HG03520 (cell line): ENCODE results near the gene RASGRF1.

Experiments
- ATAC-seq: cut with Tn5 transposase; IDR thresholded peaks from one replicate; pipeline ENCODE4 v1.9.1; 2021; ENCODE audit warnings: mild to moderate bottlenecking, moderate library complexity; ENCODE audit not compliant: unreplicated experiment

The RASGRF1 gene

DNA sequence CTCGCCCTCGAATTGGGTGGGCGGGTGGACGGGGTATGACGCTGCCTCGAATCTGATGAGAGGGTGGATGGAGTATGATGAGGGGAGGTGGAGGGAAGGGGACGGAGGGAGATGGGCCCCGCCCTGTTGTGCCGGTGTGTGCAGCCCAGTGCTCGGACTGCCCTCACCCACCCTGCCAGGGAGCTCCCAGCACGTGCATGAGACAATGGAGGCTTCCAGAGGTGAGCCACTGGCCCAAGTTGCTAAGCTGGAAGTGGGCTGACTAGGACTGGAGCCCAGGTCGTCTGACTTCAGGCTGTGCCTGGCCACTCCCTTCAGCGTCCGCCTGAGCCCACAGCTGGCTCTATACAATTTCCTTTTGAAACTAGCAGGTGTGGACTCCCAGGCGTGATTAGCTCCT, 98.7 kb downstream of the RASGRF1 start:
- ATAC-seq = no peak

DNA sequence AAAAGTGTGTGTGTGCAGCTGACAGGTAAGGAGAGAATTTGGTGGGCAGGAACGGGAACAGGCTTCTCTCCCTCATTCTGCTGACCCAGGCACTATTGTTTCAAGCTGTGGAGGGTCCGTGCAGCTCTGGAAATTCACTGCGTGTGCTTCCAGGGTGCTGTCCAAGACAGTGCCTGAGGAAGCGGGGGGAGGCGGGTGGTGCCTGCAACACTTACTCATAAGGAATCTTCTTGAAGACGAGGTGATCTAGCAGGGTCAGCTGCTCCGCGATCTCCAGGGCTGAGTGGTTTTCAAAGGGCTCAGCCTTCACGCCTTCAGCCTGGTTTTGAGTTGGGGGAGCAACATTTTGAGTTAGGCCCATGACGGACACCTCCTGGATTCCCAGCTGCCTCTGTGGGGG, 99.1 kb downstream of the RASGRF1 start:
- no peak for ATAC-seq

GRCh38 chr15:78990278-78990677, 100.3 kb downstream of the RASGRF1 start:
- ATAC-seq = no peak

GRCh38 chr15:78989701-78990240, 100.8 kb downstream of the RASGRF1 start:
- ATAC-seq = no peak

GRCh38 chr15:78988361-78988911, 102.1 kb downstream of the RASGRF1 start:
- ATAC-seq = no peak

- ATAC-seq = no peak
Measured at GRCh38 chr15:78987556-78988360, 102.8 kb downstream of the RASGRF1 start.

DNA sequence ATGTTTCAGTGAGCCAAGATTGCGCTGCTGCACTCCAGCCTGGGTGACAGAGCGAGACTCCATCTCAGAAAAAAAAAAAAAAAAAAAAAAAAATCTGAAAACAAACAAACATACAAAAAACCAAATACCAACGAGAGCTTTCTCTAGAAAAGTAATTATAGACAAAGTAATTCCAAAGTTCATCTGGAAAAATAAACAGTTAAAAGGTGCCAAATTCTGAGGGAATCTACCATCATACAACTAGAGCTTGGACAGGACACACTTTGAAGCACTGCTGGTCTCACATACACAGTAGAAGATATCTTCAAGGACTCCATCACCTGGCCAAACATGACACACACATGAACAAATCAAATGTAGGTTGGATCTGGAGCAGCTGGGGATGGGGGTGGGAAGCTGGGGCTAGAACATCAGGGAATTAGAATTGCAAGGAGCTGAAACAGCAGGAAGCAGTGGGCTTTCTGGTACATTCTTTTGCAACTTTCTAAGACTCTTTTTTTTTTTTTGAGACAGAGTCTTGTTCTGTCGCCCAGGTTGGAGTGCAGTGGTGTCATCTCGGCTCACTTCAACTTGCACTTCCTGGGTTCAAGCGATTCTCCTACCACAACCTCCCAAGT, 104.6 kb downstream of the RASGRF1 start:
- ATAC-seq = no peak

GRCh38 chr15:78984041-78984440, 106.5 kb downstream of the RASGRF1 start:
- no peak for ATAC-seq

DNA sequence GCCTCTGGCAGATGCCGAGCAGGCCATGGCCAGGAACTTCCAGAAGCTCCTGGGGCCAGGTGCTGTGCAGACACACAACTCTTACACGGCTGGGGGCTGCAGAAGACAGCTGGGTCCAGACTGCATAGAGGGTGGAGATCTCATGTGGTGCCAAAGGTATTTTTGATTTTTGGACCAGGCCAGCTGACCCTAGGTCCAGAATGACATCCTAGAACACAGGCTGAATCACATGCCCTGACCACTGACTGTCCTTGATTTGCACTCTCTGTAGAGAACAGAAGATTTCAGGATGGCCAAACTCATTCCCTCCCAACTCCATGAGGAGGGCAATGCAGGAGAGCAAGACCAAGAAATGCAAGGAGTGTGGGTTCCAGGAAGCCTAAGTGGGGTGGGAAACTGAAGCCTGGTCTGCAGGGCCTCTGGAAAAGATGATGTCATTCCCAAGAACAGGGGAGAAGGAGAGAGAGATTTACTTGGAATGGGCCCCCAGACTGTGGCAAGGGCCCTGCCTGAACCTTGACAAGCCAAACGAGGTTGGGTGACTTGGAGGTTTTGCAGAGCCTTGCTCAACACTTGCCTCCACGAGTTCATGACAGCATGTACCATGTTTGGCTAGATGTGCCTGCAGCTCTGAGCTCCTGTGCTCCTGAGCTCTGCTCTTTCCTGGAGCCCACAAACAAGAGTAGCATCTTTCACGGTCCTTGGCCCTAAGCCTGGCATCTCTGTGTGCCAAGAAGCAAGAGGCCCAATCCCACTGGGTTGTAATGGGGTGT, 107.2 kb downstream of the RASGRF1 start:
- no peak for ATAC-seq

GRCh38 chr15:78982736-78983135, 107.8 kb downstream of the RASGRF1 start:
- ATAC-seq = no peak

- no peak for ATAC-seq
Measured at GRCh38 chr15:78981532-78982313, 108.9 kb downstream of the RASGRF1 start.

DNA sequence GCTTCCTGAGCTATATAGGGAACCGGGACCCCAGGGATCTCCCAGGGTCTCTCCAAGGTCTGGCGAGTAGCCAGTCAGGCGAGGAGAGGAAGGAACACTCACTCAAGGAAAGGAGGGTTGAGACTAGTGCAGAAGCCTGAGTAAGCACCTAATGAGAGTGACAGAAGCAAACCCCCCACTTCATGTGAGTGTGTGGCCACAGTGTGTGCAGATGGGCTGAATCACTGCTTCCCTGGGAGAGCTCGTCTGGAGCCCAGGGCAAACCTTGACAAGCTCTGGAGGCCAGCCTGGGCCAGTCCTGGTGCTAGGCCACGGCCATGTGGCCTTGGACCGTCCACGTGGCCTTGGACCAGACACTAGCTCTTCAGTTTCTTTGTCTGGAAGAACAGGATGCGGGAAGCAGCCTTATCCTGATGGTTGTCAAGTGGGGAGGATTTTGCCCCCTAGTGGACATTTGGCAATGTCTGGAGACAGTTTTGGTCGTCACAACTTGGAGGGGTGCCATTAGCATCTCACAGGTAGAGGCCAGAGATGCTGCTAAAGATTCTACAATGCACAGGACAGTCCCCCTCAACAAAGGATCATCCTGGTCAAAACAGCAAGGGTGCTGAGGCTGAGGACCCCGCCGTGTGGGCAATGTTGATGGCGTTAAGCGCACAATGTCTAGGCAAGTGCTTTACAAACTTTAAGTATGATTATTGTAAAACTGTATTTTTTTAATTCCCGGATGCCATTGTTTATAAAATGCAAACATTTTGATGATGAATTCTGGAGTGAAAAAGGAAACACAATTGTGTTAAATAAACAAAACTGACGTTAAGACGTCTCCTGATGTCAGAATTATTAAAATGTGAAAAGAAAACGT, 110.9 kb downstream of the RASGRF1 start:
- ATAC-seq = no peak

DNA sequence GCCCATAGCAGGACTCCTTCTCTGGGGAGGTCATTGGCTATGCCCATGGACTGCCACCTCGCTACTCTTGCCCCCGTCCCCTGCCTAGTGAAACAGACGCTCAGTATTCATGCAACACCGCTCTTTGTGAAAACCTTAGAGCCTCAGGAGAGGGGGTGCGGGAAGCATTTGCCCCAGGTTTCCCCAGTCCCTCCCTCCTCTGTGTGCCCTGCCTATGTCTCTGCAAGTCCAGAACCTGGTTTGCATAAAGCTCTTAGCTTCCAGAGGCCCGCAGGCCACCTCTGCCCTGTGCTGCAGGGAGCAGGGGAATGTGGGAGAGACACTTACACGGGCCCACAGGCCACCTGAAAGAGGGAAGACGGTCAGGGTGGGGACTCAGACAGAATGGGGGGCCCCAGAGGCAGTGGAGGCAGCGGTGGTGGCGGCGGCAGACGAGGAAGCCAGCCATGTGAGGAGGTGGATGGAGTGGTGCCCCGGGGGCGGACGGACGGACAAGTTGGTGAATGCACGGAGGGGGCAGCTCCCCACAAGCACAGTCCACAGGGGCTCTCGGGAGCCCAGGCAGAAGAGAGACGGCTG, 111.9 kb downstream of the RASGRF1 start:
- no peak for ATAC-seq

DNA sequence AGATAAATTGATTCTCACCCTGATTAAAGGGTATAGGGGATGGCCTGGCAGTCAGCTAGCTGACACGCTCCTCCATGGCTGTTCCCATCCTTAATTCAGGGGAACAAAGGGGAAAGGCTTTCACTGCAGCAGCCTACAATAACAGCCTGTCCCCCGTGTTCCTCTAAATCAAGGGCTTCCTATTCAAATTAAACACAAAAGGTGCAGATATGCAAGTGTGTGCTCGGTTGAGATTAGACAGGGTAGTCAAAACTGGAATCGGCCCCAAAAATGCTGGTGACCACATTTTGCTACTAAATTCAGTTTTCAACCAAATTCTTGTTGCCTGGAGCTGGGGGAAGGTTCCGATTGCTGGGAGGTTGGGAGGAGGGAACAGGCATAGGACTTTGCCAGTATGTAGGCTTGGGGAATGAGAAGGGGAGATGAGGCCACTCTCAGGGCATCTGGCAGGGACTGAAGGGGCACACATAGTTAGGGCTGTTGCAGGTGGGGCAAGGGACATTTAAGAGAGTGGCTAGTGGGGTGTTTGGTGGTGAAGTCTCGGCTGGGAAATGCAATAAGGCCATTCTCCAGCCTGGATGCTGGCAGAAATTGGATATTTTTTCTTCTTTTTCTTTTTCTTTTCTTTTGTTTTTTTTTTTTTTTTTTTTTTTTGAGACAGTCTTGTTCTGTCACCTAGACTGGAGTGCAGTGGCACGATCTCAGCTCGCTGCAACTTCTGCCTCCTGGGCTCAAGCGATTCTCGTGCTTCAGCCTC, 112.8 kb downstream of the RASGRF1 start:
- peak; percentile 21 for ATAC-seq

DNA sequence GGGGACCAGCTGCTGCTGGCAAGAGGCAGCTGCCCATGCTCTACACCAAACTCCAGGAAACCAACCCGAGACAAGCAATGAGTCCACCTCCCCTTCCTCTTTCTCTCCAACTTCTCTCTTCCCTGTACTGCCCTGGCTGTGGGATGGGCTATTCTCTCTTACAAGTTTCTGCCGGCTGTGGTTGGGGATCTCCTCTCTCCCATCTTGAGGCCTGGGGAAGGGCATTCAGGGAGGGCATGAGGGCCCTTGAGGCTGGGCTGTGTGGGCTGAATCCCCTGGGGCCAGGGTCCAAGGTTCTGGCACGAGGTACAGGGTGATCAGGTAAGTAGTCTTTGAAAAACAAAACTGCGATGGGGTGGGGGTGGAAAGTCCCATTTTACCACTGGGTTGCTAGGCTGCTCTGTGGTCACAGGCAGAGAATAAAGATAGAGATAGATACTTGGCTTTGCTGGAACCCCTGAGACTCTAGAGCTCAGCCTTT, 113.4 kb downstream of the RASGRF1 start:
- peak; percentile 48 for ATAC-seq

- ATAC-seq = peak; percentile 23
Measured at GRCh38 chr15:78976691-78977090, 113.9 kb downstream of the RASGRF1 start.

GRCh38 chr15:78974272-78974918, 116.2 kb downstream of the RASGRF1 start:
- ATAC-seq = no peak
